Keratinocyte (primary cell): ENCODE data around the gene SPCS3. TPM values are rescaled to one million over a fixed set of nuclear protein-coding genes. Genes with fewer than 3 reads are reported as not detected.

Experiments
- DNase-seq: peaks from one replicate; pipeline ENCODE4 v3.0.0-alpha.2; 2011; ENCODE audit warnings: low read depth, missing footprints, low spot score
- FAIRE-seq: peaks from 2 replicates; lab custom pipeline; 2011; peaks lifted over from hg19 to GRCh38; lab: Jason Lieb, UNC
- H2AFZ ChIP-seq: 2 replicates; pipeline ENCODE4 v1.6.0; 2012; ENCODE audit warnings: low read length, control low read depth, inconsistent platforms; ENCODE audit not compliant: control insufficient read depth
- H3K27ac ChIP-seq: 2 replicates; pipeline ENCODE4 v1.5.1; 2011; ENCODE audit warnings: low read length; ENCODE audit not compliant: control insufficient read depth, insufficient read depth
- H3K27me3 ChIP-seq: 3 replicates; pipeline ENCODE4 v1.6.0; 2011; ENCODE audit warnings: low read length; ENCODE audit not compliant: control insufficient read depth, insufficient read depth; ENCODE audit errors: extremely low read depth
- H3K36me3 ChIP-seq, 2 experiments: 2 replicates in 1 of 2; 3 replicates in 1 of 2; pipeline ENCODE4 v1.5.1; 2011; ENCODE audit warnings: low read length in 2 of 2, mild to moderate bottlenecking in 1 of 2; ENCODE audit not compliant: control insufficient read depth in 2 of 2, insufficient read depth in 2 of 2; ENCODE audit errors: extremely low read depth in 1 of 2
- H3K4me1 ChIP-seq: 3 replicates; pipeline ENCODE4 v1.5.1; 2011; ENCODE audit warnings: low read length; ENCODE audit not compliant: control insufficient read depth, insufficient read depth; ENCODE audit errors: extremely low read depth
- H3K4me2 ChIP-seq: 3 replicates; pipeline ENCODE4 v1.6.0; 2011; ENCODE audit warnings: low read depth, low read length; ENCODE audit not compliant: control insufficient read depth, insufficient read depth; ENCODE audit errors: extremely low read depth
- H3K4me3 ChIP-seq, 3 experiments: fragments of 200-600 bp in 1 of 3; sonication (generic) in 1 of 3; 2 replicates in 2 of 3; 3 replicates in 1 of 3; pipeline ENCODE4 v1.5.1; 2011 to 2016; ENCODE audit warnings: low read length in 3 of 3, mild to moderate bottlenecking in 3 of 3, control low read depth in 2 of 3, inconsistent platforms in 1 of 3, low read depth in 1 of 3, mixed read lengths in 1 of 3, mixed run types in 1 of 3, moderate library complexity in 1 of 3; ENCODE audit not compliant: control insufficient read depth in 2 of 3, insufficient read depth in 2 of 3; ENCODE audit errors: extremely low read depth in 1 of 3
- H3K79me2 ChIP-seq: 2 replicates; pipeline ENCODE4 v1.6.0; 2012; ENCODE audit warnings: low read length; ENCODE audit not compliant: control insufficient read depth, insufficient read depth
- H3K9ac ChIP-seq: 3 replicates; pipeline ENCODE4 v1.6.0; 2011; ENCODE audit warnings: low read length; ENCODE audit not compliant: control insufficient read depth, insufficient read depth; ENCODE audit errors: extremely low read depth
- H3K9me1 ChIP-seq: 3 replicates; pipeline ENCODE4 v1.6.0; 2011; ENCODE audit warnings: low read length; ENCODE audit not compliant: control insufficient read depth, insufficient read depth; ENCODE audit errors: extremely low read depth
- H3K9me3 ChIP-seq: 2 replicates; pipeline ENCODE4 v1.5.1; 2012; ENCODE audit warnings: low read depth, low read length; ENCODE audit not compliant: control insufficient read depth
- H4K20me1 ChIP-seq: 3 replicates; pipeline ENCODE4 v1.6.0; 2011; ENCODE audit warnings: low read length; ENCODE audit not compliant: control insufficient read depth, insufficient read depth; ENCODE audit errors: extremely low read depth
- EZH2 ChIP-seq: IDR thresholded peaks from one replicate; pipeline ENCODE4 v1.6.1; 2012; ENCODE audit warnings: inconsistent platforms, mild to moderate bottlenecking, low read length, moderate library complexity
- dilution Hi-C: fragments of 300-500 bp; cut with MboI; formaldehyde crosslinking; loops from one replicate; pipeline ENCODE4 v1.7.0; 2020; ENCODE audit warnings: low sequenced_read_pairs; ENCODE audit not compliant: extremely low pct_ligation_motif_present
- polyA plus RNA-seq, 5 experiments: library from polyadenylated mRNA; depleted of rRNA in 3 of 5; stranded (reverse) in 3 of 5; stranded (forward) in 1 of 5; unstranded in 1 of 5; fragments of >200 nt; gene quantifications; 1 replicate in 1 of 5; 2 replicates in 3 of 5; 3 replicates in 1 of 5; pipeline versions ENCODE4 v1.2.1 to v1.2.3, GENCODE V29; 2011 to 2012; ENCODE audit warnings: missing spikeins in 2 of 5, low read depth in 1 of 5, low replicate concordance in 1 of 5
- TF ChIP-seq, protein P1 (sequence below), 3 experiments: IDR thresholded peaks in 1 of 3; conservative IDR thresholded peaks in 1 of 3; optimal IDR thresholded peaks in 1 of 3; 2 replicates in 2 of 3; 3 replicates in 1 of 3; pipeline versions ENCODE3 to v1.5.1; 2011; ENCODE audit warnings: low read length in 3 of 3, mild to moderate bottlenecking in 3 of 3, moderate library complexity in 2 of 3, control low read depth in 1 of 3, inconsistent platforms in 1 of 3; ENCODE audit not compliant: insufficient read depth in 2 of 3; ENCODE audit errors: extremely low read depth in 1 of 3

The SPCS3 gene
- polyA plus RNA-seq, 1 donor (not counting 4 experiments of a cell fraction or from before 2014, with no cell fraction given) = 59.3 TPM

DNA sequence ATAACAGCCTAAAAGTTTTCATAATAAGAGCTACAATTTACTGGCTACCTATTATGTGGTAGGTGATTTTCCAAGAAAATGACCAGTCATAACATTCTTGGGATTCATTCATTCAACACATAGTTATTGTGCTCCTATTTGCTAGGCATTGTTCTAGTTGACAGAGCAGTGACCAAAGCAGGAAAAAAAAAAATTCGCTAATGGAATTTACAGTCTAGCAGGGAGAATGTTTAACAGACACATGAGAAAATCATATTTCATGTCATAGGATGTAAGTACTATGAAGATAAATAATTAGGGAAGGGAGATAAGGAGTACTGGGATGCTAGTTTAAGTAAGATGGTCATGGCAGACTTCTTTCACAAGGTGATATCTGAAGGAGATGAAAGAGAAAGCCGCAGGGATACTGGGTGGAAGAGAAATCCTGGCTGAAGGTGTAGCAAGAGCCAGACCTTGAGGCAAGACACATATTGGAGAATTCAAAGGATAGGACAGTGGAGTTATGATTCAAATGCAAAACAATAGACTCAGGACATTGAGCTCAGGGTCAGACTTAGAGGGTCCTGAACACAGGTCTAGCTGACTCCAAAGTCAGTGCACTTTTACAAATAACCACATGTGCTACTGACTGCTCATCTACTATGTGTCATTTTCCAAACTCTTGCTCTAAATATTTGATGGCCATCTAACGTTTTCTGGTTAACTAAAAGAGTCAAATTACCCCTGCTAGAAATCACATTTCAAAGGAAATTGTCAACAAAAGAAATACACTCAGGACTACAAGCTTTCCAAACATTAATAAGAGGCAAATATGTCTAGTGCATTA lies 20.4 kb downstream of the SPCS3 start:
- Histone ChIP-seq H3K9me3 (peaks cover 7% of the 10 kb centered on the region), H3K9ac (no peak overlapping the region), H2AFZ (no peak overlapping the region), H3K79me2 (no peaks in the 10 kb centered on the region), H3K4me3 (no peak overlapping the region), H4K20me1 (no peaks in the 10 kb centered on the region), H3K4me1 (no peaks in the 10 kb centered on the region), H3K27me3 (no peaks in the 10 kb centered on the region), H3K9me1 (no peaks in the 10 kb centered on the region), H3K27ac (no peak overlapping the region), H3K4me2 (no peak overlapping the region), H3K36me3 (no peaks in the 10 kb centered on the region)
- dilution Hi-C loops = loop anchor here (25.0 kb wide), 1 partner anchor 303 kb away; no protein-coding TSS in a partner anchor
- DNase-seq (no peak), FAIRE-seq (peak; percentile 36)
- TF ChIP-seq, protein P1, sequence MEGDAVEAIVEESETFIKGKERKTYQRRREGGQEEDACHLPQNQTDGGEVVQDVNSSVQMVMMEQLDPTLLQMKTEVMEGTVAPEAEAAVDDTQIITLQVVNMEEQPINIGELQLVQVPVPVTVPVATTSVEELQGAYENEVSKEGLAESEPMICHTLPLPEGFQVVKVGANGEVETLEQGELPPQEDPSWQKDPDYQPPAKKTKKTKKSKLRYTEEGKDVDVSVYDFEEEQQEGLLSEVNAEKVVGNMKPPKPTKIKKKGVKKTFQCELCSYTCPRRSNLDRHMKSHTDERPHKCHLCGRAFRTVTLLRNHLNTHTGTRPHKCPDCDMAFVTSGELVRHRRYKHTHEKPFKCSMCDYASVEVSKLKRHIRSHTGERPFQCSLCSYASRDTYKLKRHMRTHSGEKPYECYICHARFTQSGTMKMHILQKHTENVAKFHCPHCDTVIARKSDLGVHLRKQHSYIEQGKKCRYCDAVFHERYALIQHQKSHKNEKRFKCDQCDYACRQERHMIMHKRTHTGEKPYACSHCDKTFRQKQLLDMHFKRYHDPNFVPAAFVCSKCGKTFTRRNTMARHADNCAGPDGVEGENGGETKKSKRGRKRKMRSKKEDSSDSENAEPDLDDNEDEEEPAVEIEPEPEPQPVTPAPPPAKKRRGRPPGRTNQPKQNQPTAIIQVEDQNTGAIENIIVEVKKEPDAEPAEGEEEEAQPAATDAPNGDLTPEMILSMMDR (optimal IDR thresholded peaks at IDR 0.05 in 1 of 3, IDR thresholded peaks at IDR 0.05 in 1 of 3, conservative IDR thresholded peaks at IDR 0.05 in 1 of 3; ENCODE audit: extremely low read depth in 1 of 3, insufficient read depth in 2 of 3, low read length in 3 of 3) = no peak
- no peak for TF ChIP-seq EZH2

DNA sequence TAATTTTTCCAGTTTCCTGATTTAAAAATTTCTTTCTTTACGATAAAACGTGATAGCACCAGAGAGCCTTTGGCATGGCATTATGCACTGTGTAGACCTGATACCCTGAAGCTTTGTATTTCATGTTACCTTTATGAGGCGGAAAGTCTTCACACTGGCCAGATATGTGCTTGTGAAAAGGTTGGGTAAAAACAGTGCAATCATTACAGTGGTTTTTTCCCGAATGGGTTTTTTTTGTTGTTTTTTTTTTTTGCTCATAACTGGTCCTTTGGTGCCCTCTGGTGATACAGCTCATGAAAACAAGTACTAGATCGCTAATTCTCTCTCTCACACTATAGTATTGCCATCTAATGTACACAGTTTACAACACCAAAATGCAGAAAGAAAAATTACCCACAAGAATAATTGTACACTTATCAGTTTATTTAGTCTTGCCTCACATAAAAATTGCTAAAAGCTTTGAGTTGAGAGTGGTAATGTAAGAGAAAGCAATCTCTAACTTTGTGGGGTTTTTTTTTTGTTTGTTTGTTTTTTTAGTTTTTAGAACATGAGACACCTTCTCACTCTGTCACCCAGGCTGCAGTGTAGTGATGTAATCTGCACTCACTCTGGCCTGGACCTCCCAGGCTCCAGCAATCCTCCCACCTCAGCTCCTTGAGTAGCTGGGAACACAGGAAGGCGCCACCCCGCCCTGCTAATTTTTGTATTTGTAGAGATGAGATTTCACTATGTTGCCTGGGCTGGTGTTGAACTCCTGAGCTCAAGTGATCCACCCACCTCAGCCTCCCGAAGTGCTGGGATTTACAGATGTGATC lies 21.3 kb downstream of the SPCS3 start:
- DNase-seq (no peak), FAIRE-seq (no peak)
- Histone ChIP-seq H3K27me3 (no peaks in the 10 kb centered on the region), H3K4me3 (no peak overlapping the region), H3K36me3 (no peaks in the 10 kb centered on the region), H3K79me2 (no peaks in the 10 kb centered on the region), H3K9me3 (peaks cover 7% of the 10 kb centered on the region), H3K9me1 (no peaks in the 10 kb centered on the region), H3K4me1 (no peaks in the 10 kb centered on the region), H3K4me2 (no peak overlapping the region), H3K27ac (no peak overlapping the region), H4K20me1 (no peaks in the 10 kb centered on the region), H3K9ac (no peak overlapping the region), H2AFZ (no peak overlapping the region)
- TF ChIP-seq, protein P1 (optimal IDR thresholded peaks at IDR 0.05 in 1 of 3, IDR thresholded peaks at IDR 0.05 in 1 of 3, conservative IDR thresholded peaks at IDR 0.05 in 1 of 3; ENCODE audit: extremely low read depth in 1 of 3, insufficient read depth in 2 of 3, low read length in 3 of 3) = peak in 2 of 3 experiments; percentile 31 to 36
- no peak for TF ChIP-seq EZH2
- dilution Hi-C loops = loop anchor here (25.0 kb wide), 1 partner anchor 304 kb away; no protein-coding TSS in a partner anchor
